GM12892 (cell line): ENCODE data around the gene PROKR1. TPM values are rescaled to one million over a fixed set of nuclear protein-coding genes. Genes with fewer than 3 reads are reported as not detected.
"Not testable (repeated sequence)": the region's sequence is repeated elsewhere in the genome, so short reads cannot be mapped to it uniquely, and the experiment has no call there.

ENCODE experiments used
- DNase-seq: peaks from one replicate; pipeline ENCODE4 v3.0.0; 2011; ENCODE audit not compliant: insufficient read length
- FAIRE-seq: peaks from 2 replicates; lab custom pipeline; 2011; peaks lifted over from hg19 to GRCh38; lab: Jason Lieb, UNC
- POLR2A ChIP-seq: IDR thresholded peaks from 2 replicates; pipeline ENCODE4 v1.6.1; 2011; ENCODE audit warnings: low read depth, low read length, control low read depth
- POLR2AphosphoS5 ChIP-seq: IDR thresholded peaks from 2 replicates; pipeline ENCODE4 v1.6.1; 2011; ENCODE audit warnings: low read depth, low read length, control low read depth
- TAF1 ChIP-seq: IDR thresholded peaks from 2 replicates; pipeline ENCODE4 v1.6.1; 2011; ENCODE audit warnings: low read depth, mild to moderate bottlenecking, control low read depth, low read length, borderline replicate concordance
- polyA plus RNA-seq: library from polyadenylated mRNA; unstranded; fragments of >200 nt; gene quantifications from one replicate; pipeline ENCODE4 v1.2.1, GENCODE V29; 2012; ENCODE audit warnings: missing spikeins, inconsistent platforms; ENCODE audit not compliant: missing spikeins

PROKR1 gene
- polyA plus RNA-seq, result not detected

GRCh38 chr2:68643011-68643873 lies at the start of gene PROKR1:
Gene PROKR1 (plus strand): TSS chr2:68643579. CDS start chr2:68645822, 2,243 bp downstream.
- no peak for DNase-seq
- FAIRE-seq, result no peak
- TF ChIP-seq TAF1 (no peak), POLR2AphosphoS5 (no peak), POLR2A (no peak)

- FAIRE-seq, result no peak
- TF ChIP-seq TAF1 (no peak), POLR2A (no peak), POLR2AphosphoS5 (no peak)
- DNase-seq, result no peak
Measured at GRCh38 chr2:68594041-68594440, 49.3 kb upstream of the PROKR1 start.

- DNase-seq (no peak), FAIRE-seq (peak; percentile 71)
- TF ChIP-seq POLR2AphosphoS5 (no peak), POLR2A (no peak), TAF1 (no peak)
Measured at GRCh38 chr2:68594674-68595492, 48.5 kb upstream of the PROKR1 start.

GRCh38 chr2:68595493-68595785 lies 47.9 kb upstream of the PROKR1 start:
- not testable (repeated sequence) for DNase-seq, FAIRE-seq

- not testable (repeated sequence) for DNase-seq, FAIRE-seq
Measured at GRCh38 chr2:68600495-68600894, 42.9 kb upstream of the PROKR1 start.

- no peak for FAIRE-seq
- DNase-seq, result no peak
- TF ChIP-seq POLR2AphosphoS5 (no peak), TAF1 (no peak), POLR2A (no peak)
Measured at GRCh38 chr2:68603059-68603458, 40.3 kb upstream of the PROKR1 start.

- FAIRE-seq (no peak), DNase-seq (no peak)
- no peak for TF ChIP-seq TAF1
Measured at GRCh38 chr2:68604077-68604476, 39.3 kb upstream of the PROKR1 start.

GRCh38 chr2:68605939-68606338 lies 37.4 kb upstream of the PROKR1 start:
- no peak for FAIRE-seq
- TF ChIP-seq POLR2A (no peak), TAF1 (no peak), POLR2AphosphoS5 (no peak)
- DNase-seq, result no peak

- no peak for DNase-seq
- TF ChIP-seq POLR2AphosphoS5 (no peak), TAF1 (no peak), POLR2A (no peak)
- FAIRE-seq, result peak; percentile 5
Measured at GRCh38 chr2:68606759-68607158, 36.6 kb upstream of the PROKR1 start.

- DNase-seq (no peak), FAIRE-seq (no peak)
- no peak for TF ChIP-seq TAF1
- TF ChIP-seq POLR2A, result no peak
- no peak for TF ChIP-seq POLR2AphosphoS5
Measured at GRCh38 chr2:68607837-68608236, 35.5 kb upstream of the PROKR1 start.

GRCh38 chr2:68612765-68613519 lies 30.4 kb upstream of the PROKR1 start:
- FAIRE-seq (no peak), DNase-seq (no peak)
- TF ChIP-seq POLR2A, result no peak
- no peak for TF ChIP-seq TAF1
- no peak for TF ChIP-seq POLR2AphosphoS5
